Right cardiac atrium (tissue), 5 donors: Measurements from ENCODE around the gene KIAA1755. TPM values are rescaled to one million over a fixed set of nuclear protein-coding genes. Genes with fewer than 3 reads are reported as not detected.

Source experiments
- ATAC-seq, 2 donors: fragments of 200-7000 bp; cut with Tn5 transposase; one replicate each; pipeline versions ENCODE4 v1.8.0 to v1.9.1; 2020; ENCODE audit warnings: moderate library complexity in 2 of 2, mild to moderate bottlenecking in 1 of 2
- DNase-seq, 3 donors: peaks; one replicate each; pipeline ENCODE4 v3.0.0-alpha.2; 2020
- H3K27ac ChIP-seq: one replicate; pipeline ENCODE4 v1.5.1; 2013; ENCODE audit warnings: mild to moderate bottlenecking, low read length, control low read depth, moderate library complexity
- H3K27me3 ChIP-seq: one replicate; pipeline ENCODE4 v1.6.1; 2013; ENCODE audit not compliant: control insufficient read depth, insufficient read depth
- H3K4me1 ChIP-seq: one replicate; pipeline ENCODE4 v1.6.1; 2013; ENCODE audit warnings: low read length; ENCODE audit not compliant: control insufficient read depth, insufficient read depth
- H3K4me3 ChIP-seq: one replicate; pipeline ENCODE4 v1.5.1; 2013; ENCODE audit warnings: low read length, control low read depth
- H3K9me3 ChIP-seq: one replicate; pipeline ENCODE4 v1.6.1; 2013; ENCODE audit warnings: low read length; ENCODE audit not compliant: control insufficient read depth
- WGBS: extraction: QIAGEN DNeasy Blood & Tissue Kit; methylation state at CpG from one replicate; pipeline ENCODE4 v1.1.7; 2013; 5-methylcytosine and 5-hydroxymethylcytosine counted together
- intact Hi-C, 4 donors: fragments of 100-400 bp; cut with DNase I; formaldehyde crosslinking; loops; one replicate each; pipeline versions ENCODE4 v1.11.0 to v1.14.0; 2022 to 2023
- polyA plus RNA-seq: library from polyadenylated mRNA; stranded (reverse); fragments of 200-250 nt; gene quantifications from one replicate; pipeline ENCODE4 v1.2.3, GENCODE V29; 2013
- total RNA-seq, 4 donors: library from RNA; stranded (reverse); fragmentation: NEBNext Ultra II Directional; extraction: Animal tissue kit (Norgen Biotek cat#: 25700); gene quantifications; one replicate each; pipeline ENCODE4 v1.2.1, GENCODE V29; 2021
- donor health status: healthy with polysubstance abuse.
- donor health status: DM: no; HTN: yes; CAD: no.
- donor health status: DM: no; HTN: no; CAD: no.
- donor health status: DM: no; HTN: yes; CAD: no; lungs with severe emphysema.
- donor health status: DM: yes; HTN: yes; CAD: no.

Gene KIAA1755
- total and polyA plus RNA-seq, 5 donors: 5.8 to 18.7 (median 17.0) TPM

- no peaks in the 10 kb centered on the region for H3K4me1 ChIP-seq
- peak overlapping the region; percentile 49 for H3K27ac ChIP-seq
- H3K4me3 ChIP-seq: no peak overlapping the region
- H3K9me3 ChIP-seq: no peaks in the 10 kb centered on the region
- H3K27me3 ChIP-seq: no peaks in the 10 kb centered on the region
- DNase-seq: peak; percentile 80 to 84 (median 81)
- peak; percentile 23 to 68 for ATAC-seq
- WGBS: 43% methylated on average over 15 of the region's 15 CpGs
- intact Hi-C loops: loop anchor here in 3 of 4 donors (5.0 kb wide), 3 partner anchors 51 to 161 kb away; partner anchors contain the start of gene TGM2 (in 1 of the 3)
These were observed 42.6 kb downstream of the KIAA1755 start for GRCh38 chr20:38217791-38218565.

DNA sequence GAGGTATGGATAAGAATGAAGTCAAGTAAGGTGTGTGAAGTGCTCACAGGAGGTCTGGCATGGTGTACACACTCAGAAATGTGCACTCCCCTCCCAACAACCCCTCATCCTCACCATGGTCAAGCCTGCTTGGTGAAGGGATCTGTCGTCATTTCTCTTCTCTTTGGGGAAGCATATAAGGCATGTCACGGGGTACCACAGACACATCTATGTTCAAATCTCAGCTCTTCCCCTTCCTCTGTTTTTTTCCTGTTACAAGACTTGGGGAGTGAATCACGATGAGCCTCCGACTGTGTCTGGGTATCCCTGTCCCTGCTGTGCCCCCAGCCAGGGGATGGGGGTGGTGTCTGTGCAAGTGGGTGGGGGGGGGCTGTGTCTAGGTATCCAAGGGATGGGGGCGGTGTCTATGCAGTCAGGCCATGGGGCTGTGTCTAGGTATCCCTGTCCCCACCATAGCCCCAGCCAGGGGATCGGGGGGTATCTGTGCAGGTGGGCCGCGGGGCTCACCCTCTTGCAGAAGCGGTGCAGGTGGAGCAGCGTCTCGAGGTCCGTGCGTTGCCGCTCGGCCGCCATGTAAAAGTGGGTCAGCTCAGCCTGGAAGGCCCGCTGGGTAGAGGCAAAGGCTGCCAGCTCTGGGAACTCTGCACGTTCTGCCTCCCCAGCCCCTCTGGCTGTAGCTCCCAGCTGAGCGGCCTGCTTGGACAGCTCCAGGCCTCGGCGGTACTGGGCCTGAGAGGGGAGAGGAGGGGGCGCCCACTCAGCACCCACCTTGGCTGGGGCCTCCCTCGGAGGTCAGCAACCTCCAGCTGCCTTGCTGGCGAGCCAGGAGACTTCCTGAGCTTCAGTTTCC is 43.6 kb downstream of the KIAA1755 start:
- no peaks in the 10 kb centered on the region for H3K27me3 ChIP-seq
- ATAC-seq: no peak
- 86% methylated on average over 24 of the region's 24 CpGs for WGBS
- peak overlapping the region; percentile 45 for H3K27ac ChIP-seq
- no peaks in the 10 kb centered on the region for H3K4me1 ChIP-seq
- intact Hi-C loops: loop anchor here in 3 of 4 donors (5.0 kb wide), 3 partner anchors 50 to 160 kb away; partner anchors contain the start of gene TGM2 (in 1 of the 3)
- no peak overlapping the region for H3K4me3 ChIP-seq
- DNase-seq: peak in 1 of 3 donors; percentile 59
- no peaks in the 10 kb centered on the region for H3K9me3 ChIP-seq

DNA sequence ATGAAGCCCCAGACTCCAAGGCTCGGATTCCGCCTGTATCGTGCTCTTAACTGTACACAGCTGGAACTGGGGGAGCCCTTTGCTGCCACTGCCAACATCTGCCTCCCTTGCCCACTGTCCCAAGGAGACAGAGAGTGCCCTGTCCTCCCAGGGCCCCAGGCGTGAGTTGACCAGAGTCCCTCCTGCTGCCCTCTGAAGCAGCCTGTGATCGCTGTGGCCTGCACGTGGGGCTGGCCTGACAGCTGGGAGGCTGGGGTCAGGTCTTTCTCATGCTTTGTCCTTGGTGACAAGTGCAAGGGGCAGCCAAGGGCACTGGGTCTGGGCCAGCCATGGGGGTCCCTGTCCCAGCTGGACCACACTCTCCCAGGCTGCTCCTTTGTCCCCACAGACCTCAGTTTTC is 44.3 kb downstream of the KIAA1755 start:
- no peak overlapping the region for H3K27ac ChIP-seq
- intact Hi-C loops: loop anchor here in 3 of 4 donors (5.0 kb wide), 3 partner anchors 49 to 159 kb away; partner anchors contain the start of gene TGM2 (in 1 of the 3)
- H3K4me3 ChIP-seq: no peak overlapping the region
- peaks cover 5% of the 10 kb centered on the region for H3K4me1 ChIP-seq
- H3K9me3 ChIP-seq: no peaks in the 10 kb centered on the region
- no peaks in the 10 kb centered on the region for H3K27me3 ChIP-seq
- ATAC-seq: no peak
- WGBS: 82% methylated on average over 6 of the region's 6 CpGs
- no peak for DNase-seq

GRCh38 chr20:38215194-38216182 is 45.0 kb downstream of the KIAA1755 start:
- intact Hi-C loops: loop anchor here in 3 of 4 donors (5.0 kb wide), 3 partner anchors 48 to 158 kb away; partner anchors contain the start of gene TGM2 (in 1 of the 3)
- Histone ChIP-seq H3K27me3 (no peaks in the 10 kb centered on the region), H3K4me3 (no peak overlapping the region), H3K9me3 (no peaks in the 10 kb centered on the region), H3K4me1 (peaks cover 8% of the 10 kb centered on the region), H3K27ac (no peak overlapping the region)
- WGBS: 84% methylated on average over 23 of the region's 23 CpGs
- ATAC-seq: no peak
- DNase-seq: peak in 2 of 3 donors; percentile 44 to 62

DNA sequence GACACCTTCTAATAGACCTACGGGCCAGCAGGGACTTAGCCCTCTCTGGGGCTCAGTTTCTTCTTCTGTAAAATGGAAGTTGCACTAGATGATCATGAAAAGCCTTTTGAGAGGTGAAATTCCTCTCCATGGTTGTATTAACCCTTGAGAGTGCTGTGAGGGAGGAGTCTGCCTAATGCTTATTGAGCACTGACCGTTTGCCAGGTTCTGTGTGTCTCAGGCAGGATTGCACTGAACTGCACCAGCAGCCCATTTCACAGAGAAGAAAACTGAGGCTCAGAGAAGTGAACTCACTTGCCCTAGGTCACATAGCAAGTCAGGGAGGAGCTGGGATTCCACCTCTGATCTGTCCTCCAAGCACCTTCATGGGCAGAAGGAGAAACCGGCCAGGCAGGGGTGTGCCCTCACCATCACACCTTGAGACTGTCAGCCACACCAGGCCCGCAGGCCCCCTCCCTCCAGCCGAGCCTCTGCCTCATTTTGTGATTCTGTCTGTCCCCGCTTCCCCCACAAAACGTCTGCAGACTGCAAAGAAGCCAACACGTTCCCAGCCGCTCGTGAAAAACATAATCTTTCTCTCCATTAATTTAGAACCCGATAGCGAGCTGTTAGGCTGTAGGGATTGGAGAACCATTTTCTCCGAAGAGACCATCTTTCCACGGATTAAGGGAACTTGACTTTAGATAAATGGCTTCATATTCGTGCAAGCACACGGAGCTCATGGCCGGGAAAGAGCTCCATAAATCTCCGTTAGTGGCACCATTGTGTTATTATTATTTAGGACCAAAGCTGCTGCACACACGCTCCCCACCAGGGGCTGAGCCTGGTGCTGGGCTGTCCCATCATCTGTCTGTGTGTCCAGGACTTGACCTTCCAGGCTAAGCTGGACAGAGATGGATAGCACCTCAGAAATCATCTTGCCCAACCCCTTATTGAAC is 46.0 kb downstream of the KIAA1755 start:
- ATAC-seq (no peak), DNase-seq (peak in 1 of 3 donors; percentile 46)
- no peak overlapping the region for H3K27ac ChIP-seq
- intact Hi-C loops: loop anchor here in 3 of 4 donors (5.0 kb wide), 3 partner anchors 47 to 157 kb away; partner anchors contain the start of gene TGM2 (in 2 of the 3)
- peaks cover 11% of the 10 kb centered on the region for H3K4me1 ChIP-seq
- 70% methylated on average over 19 of the region's 19 CpGs for WGBS
- H3K27me3 ChIP-seq: no peaks in the 10 kb centered on the region
- H3K4me3 ChIP-seq: no peak overlapping the region
- H3K9me3 ChIP-seq: no peaks in the 10 kb centered on the region

GRCh38 chr20:38213607-38213940 is 47.0 kb downstream of the KIAA1755 start:
- ATAC-seq (no peak), DNase-seq (no peak)
- Histone ChIP-seq H3K4me3 (no peak overlapping the region), H3K27ac (peak overlapping the region; percentile 1), H3K4me1 (peaks cover 11% of the 10 kb centered on the region), H3K27me3 (no peaks in the 10 kb centered on the region), H3K9me3 (no peaks in the 10 kb centered on the region)
- WGBS: 94% methylated on average over 5 of the region's 5 CpGs
- intact Hi-C loops: loop anchor here in 1 of 4 donors (5.0 kb wide), 1 partner anchor 46 kb away; the partner anchor contains the start of gene TGM2

DNA sequence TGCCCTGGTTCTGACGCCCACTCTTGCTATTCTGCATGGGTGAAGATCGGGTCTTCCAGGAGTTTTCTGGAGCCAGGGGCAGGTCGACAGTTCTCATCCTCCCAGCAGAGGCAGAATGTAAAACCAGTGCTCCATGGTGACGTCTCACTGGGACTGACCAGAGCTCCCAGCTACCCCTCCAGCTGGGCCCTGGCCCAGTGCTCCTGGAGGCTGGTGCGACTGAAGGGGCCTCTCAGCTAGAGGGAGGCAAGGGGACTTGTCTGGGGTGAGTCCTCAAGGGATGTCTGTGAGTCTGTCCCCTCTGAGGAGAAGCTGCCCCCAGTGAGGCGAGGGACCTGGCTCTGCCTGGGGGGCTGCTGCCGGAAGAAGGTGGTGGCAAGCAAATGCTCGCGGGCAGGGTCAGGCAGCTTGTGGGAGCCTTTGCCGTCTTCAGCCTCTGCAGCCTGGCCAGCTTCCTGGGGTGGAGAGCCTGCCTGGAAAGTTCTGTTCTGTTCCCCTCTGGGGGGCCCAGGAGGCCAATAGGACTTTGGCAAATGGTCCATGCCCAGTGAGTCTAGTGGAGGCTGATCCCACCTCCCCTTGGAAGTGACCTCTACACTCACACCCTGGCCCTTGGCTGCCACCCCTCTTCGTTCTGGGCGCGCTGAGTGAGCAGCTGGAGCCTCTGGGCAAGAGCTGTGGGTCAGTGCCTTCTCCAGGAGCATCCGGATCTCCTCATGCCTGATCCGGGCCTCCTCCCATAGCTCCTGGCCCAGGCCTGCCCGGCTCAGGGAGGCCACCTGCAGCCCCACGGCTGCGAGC is 47.5 kb downstream of the KIAA1755 start:
- 56% methylated on average over 18 of the region's 18 CpGs for WGBS
- ATAC-seq: peak; percentile 42 to 63

GRCh38 chr20:38211200-38212097 is 49.1 kb downstream of the KIAA1755 start:
- no peaks in the 10 kb centered on the region for H3K27me3 ChIP-seq
- peak in 1 of 3 donors; percentile 65 for DNase-seq
- no peaks in the 10 kb centered on the region for H3K9me3 ChIP-seq
- no peak overlapping the region for H3K4me3 ChIP-seq
- peaks cover 13% of the 10 kb centered on the region for H3K4me1 ChIP-seq
- ATAC-seq: peak; percentile 30 to 38
- H3K27ac ChIP-seq: peak overlapping the region; percentile 78
- intact Hi-C loops: loop anchor here in 1 of 4 donors (5.0 kb wide), 1 partner anchor 44 kb away; the partner anchor contains the start of gene TGM2
- 49% methylated on average over 9 of the region's 9 CpGs for WGBS

More for the DNA sequence above, 47.5 kb downstream of the KIAA1755 start:
- intact Hi-C loops: loop anchor here in 1 of 4 donors (5.0 kb wide), 1 partner anchor 46 kb away; the partner anchor contains the start of gene TGM2
- no peaks in the 10 kb centered on the region for H3K27me3 ChIP-seq
- no peak overlapping the region for H3K4me3 ChIP-seq
- peak overlapping the region; percentile 3 for H3K27ac ChIP-seq
- DNase-seq: peak; percentile 77 to 90 (median 89)
- no peaks in the 10 kb centered on the region for H3K9me3 ChIP-seq
- H3K4me1 ChIP-seq: peaks cover 13% of the 10 kb centered on the region
